ENCODE data around the gene CCSER2.

GRCh38 chr10:84291384-84291783 is 37.0 kb upstream of the CCSER2 start:
- no peak for TF ChIP-seq POLR2A (IDR thresholded peaks at IDR 0.05)
- TF ChIP-seq, protein P1, sequence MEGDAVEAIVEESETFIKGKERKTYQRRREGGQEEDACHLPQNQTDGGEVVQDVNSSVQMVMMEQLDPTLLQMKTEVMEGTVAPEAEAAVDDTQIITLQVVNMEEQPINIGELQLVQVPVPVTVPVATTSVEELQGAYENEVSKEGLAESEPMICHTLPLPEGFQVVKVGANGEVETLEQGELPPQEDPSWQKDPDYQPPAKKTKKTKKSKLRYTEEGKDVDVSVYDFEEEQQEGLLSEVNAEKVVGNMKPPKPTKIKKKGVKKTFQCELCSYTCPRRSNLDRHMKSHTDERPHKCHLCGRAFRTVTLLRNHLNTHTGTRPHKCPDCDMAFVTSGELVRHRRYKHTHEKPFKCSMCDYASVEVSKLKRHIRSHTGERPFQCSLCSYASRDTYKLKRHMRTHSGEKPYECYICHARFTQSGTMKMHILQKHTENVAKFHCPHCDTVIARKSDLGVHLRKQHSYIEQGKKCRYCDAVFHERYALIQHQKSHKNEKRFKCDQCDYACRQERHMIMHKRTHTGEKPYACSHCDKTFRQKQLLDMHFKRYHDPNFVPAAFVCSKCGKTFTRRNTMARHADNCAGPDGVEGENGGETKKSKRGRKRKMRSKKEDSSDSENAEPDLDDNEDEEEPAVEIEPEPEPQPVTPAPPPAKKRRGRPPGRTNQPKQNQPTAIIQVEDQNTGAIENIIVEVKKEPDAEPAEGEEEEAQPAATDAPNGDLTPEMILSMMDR (IDR thresholded peaks at IDR 0.05) = no peak

All from thyroid gland (tissue), 4 donors.